Chondrocyte (in vitro differentiated cells): ENCODE data around the gene FILIP1. TPM values are rescaled to one million over a fixed set of nuclear protein-coding genes. Genes with fewer than 3 reads are reported as not detected.
"Not testable (repeated sequence)": the region's sequence is repeated elsewhere in the genome, so short reads cannot be mapped to it uniquely, and the experiment has no call there.

ENCODE experiments used
- DNase-seq: peaks from one replicate; pipeline ENCODE4 v3.0.0; 2021; ENCODE audit warnings: mixed read lengths, low spot score
- H3K27ac Mint-ChIP-seq: one replicate; pipeline ENCODE4 v1.8.0; 2021; ENCODE audit warnings: mild to moderate bottlenecking, moderate library complexity, mixed read lengths; ENCODE audit not compliant: unreplicated experiment
- H3K27me3 Mint-ChIP-seq: 2 replicates; pipeline ENCODE4 v1.8.0; 2021; ENCODE audit warnings: low read depth, mixed read lengths
- H3K36me3 Mint-ChIP-seq: 2 replicates; pipeline ENCODE4 v1.8.0; 2021; ENCODE audit warnings: low read depth, mixed read lengths
- H3K4me1 Mint-ChIP-seq: 2 replicates; pipeline ENCODE4 v1.8.0; 2021; ENCODE audit warnings: low read depth, mild to moderate bottlenecking, mixed read lengths
- H3K4me3 Mint-ChIP-seq: one replicate; pipeline ENCODE4 v1.8.0; 2021; ENCODE audit warnings: mild to moderate bottlenecking, moderate library complexity, mixed read lengths; ENCODE audit not compliant: unreplicated experiment
- H3K9me3 Mint-ChIP-seq: 2 replicates; pipeline ENCODE4 v1.8.0; 2021; ENCODE audit warnings: low read depth, mixed read lengths
- total RNA-seq: library from RNA; stranded (reverse); gene quantifications from 3 replicates; pipeline ENCODE4 v1.2.1, GENCODE V29; 2021
- TF ChIP-seq, protein P1 (sequence below): fragments of 200-600 bp; sonication (generic); IDR thresholded peaks from 2 replicates; pipeline ENCODE4 v1.5.0; 2021; ENCODE audit warnings: antibody characterized with exemption, mild to moderate bottlenecking, moderate library complexity

FILIP1 gene
- total RNA-seq, 1 donor from 2014 or later = 7.0 TPM

DNA sequence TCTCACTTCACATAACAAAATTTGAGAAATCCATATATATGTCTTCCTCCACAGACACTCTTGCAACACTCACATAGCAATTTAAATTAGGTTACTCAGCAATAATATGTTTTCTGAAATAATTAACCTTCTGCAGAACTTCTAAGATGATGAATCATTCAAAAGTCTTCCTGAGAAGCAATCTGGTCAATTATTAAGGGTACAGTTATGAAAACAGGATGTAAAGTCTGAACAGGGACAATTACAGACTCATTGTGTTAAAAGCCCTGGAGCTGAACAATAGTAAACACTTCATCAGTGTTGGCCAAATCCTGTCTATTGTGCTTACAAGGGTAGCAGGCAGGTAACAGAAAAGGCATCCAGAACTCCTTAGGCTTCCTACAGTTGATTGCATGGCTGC lies 75.4 kb downstream of the FILIP1 start:
- H3K4me3 Mint-ChIP-seq = no peak overlapping the region
- H3K4me1 Mint-ChIP-seq = peaks cover 36% of the 10 kb centered on the region

DNA sequence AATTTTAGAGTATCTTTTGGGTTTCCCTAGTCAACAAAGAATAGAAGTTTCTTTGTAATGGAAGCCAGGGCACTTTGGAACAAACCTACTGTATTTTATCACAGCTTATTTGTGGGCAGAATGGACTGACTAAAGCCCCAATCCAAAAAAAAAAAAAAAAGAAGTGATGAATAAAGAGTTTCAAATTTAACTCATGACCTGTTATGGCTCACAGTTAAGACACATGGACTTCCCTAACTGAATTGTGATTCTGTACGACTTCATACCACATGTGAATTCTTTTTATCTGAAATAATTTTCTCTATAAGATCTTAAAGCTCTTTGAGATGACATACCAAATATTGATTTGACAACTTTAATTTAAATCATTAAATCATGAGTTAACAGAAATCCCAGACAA lies 77.2 kb downstream of the FILIP1 start:
- no peak for DNase-seq
- Mint-ChIP-seq H3K4me3 (no peak overlapping the region), H3K27ac (no peak overlapping the region), H3K9me3 (no peaks in the 10 kb centered on the region), H3K4me1 (peaks cover 41% of the 10 kb centered on the region), H3K27me3 (no peaks in the 10 kb centered on the region), H3K36me3 (peaks cover 2% of the 10 kb centered on the region)
- TF ChIP-seq, protein P1, sequence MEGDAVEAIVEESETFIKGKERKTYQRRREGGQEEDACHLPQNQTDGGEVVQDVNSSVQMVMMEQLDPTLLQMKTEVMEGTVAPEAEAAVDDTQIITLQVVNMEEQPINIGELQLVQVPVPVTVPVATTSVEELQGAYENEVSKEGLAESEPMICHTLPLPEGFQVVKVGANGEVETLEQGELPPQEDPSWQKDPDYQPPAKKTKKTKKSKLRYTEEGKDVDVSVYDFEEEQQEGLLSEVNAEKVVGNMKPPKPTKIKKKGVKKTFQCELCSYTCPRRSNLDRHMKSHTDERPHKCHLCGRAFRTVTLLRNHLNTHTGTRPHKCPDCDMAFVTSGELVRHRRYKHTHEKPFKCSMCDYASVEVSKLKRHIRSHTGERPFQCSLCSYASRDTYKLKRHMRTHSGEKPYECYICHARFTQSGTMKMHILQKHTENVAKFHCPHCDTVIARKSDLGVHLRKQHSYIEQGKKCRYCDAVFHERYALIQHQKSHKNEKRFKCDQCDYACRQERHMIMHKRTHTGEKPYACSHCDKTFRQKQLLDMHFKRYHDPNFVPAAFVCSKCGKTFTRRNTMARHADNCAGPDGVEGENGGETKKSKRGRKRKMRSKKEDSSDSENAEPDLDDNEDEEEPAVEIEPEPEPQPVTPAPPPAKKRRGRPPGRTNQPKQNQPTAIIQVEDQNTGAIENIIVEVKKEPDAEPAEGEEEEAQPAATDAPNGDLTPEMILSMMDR = no peak

More for the DNA sequence above, 75.4 kb downstream of the FILIP1 start:
- Mint-ChIP-seq H3K27me3 (no peaks in the 10 kb centered on the region), H3K36me3 (no peaks in the 10 kb centered on the region), H3K27ac (no peak overlapping the region), H3K9me3 (no peaks in the 10 kb centered on the region)
- TF ChIP-seq, protein P1 = no peak
- no peak for DNase-seq

DNA sequence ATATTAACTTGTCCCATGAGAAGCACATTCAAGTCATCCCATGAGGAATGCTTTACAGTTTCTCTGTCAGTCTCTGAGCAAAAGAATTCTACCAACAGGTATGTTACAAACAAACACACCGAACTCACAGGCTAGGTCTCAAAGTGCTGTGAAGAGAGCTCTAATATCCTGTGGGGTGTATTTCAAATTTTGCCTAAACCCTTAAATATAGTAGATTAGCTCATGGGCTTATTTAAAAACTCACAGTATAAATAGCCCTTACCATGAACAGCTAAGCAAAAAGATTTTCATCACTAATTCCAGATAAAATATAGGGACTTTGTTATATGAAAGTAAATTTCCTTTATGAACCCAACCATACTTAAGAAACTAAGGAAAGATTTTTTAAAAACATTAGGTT lies 77.8 kb downstream of the FILIP1 start:
- TF ChIP-seq, protein P1 = no peak
- H3K4me3 Mint-ChIP-seq = no peak overlapping the region
- DNase-seq = no peak
- H3K27ac Mint-ChIP-seq = no peak overlapping the region
- H3K27me3 Mint-ChIP-seq = no peaks in the 10 kb centered on the region
- peaks cover 4% of the 10 kb centered on the region for H3K9me3 Mint-ChIP-seq
- H3K36me3 Mint-ChIP-seq = peaks cover 2% of the 10 kb centered on the region
- H3K4me1 Mint-ChIP-seq = peaks cover 41% of the 10 kb centered on the region

DNA sequence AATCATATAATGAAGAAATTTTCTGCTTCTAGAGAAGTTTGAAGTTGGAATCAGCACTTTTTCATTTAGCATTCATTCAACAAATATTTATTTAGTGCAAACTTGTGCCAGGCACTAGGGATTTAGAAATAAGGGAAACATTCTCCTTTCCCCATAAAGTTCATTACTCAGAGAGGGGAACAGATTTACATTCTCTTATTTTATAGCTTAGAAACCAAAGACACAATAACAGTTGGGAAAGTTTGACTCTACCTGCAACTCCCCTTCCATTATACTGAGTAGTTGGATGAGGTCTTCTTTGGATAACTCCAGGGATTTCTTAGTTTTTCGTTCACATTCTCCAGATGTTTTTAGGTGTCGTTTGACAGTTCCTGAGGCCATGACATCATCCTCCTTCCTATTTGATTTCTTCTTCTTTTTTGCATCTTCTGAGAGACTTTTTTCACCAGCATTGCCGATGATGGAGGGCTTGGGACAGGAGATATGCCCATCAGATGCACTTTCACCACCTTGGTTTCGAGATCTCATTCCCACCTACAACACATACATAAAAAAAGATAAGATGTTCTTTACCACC lies 79.1 kb downstream of the FILIP1 start:
- no peak for DNase-seq
- Mint-ChIP-seq H3K9me3 (peaks cover 8% of the 10 kb centered on the region), H3K27ac (no peak overlapping the region), H3K4me1 (peaks cover 37% of the 10 kb centered on the region), H3K4me3 (no peak overlapping the region), H3K36me3 (peaks cover 2% of the 10 kb centered on the region), H3K27me3 (no peaks in the 10 kb centered on the region)
- TF ChIP-seq, protein P1 = no peak

DNA sequence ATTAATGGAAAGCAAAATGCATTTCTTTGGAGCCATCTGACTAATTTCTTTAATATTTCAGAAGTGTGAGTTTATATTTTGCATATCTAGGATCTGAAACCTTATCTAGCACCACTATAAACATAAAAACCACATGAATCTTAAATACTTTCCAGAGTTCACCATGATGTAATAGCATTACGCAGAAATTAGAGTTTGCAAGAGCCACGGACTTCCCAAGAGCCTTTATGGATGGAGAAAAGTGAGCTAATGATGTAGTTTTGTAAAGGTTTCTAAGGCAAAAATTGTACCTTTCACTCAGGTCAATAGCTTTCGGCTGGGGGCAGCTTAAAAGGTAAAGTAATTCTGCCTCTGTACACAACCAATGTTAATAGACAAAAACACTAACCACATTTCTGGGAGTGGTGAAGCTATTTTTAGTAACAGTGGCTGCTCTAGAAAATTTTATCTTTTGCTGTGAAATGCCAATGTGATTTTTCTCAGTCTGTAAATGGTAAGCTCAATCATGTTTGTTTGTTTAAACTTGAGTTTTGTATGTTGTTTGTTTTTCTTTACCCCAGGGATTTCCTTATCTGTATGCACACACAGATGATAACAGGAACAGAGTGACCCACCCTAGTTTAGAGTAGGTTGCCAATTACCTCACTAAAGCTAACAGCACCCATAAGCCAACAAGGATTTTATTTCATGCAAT lies 80.5 kb downstream of the FILIP1 start:
- Mint-ChIP-seq H3K27ac (no peak overlapping the region), H3K27me3 (no peaks in the 10 kb centered on the region), H3K4me3 (no peak overlapping the region), H3K4me1 (peaks cover 34% of the 10 kb centered on the region), H3K36me3 (peaks cover 2% of the 10 kb centered on the region), H3K9me3 (peaks cover 8% of the 10 kb centered on the region)
- TF ChIP-seq, protein P1 = no peak
- DNase-seq = no peak

DNA sequence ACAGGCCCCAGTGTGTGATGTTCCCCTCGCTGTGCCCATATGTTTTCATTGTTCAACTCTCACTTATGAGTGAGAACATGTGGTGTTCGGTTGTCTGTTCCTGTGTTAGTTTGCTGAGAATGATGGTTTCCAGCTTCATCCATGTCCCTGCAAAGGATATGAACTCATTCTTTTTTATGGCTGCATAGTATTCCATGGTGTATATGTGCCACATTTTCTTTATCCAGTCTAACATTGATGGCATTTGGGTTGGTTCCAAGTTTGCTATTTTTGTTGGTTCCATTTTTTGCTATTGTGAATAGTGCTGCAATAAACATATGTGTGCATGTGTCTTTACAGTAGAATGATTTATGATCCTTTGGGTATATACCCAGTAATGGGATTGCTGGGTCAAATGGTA lies 83.0 kb downstream of the FILIP1 start:
- DNase-seq, H3K27me3 Mint-ChIP-seq, H3K9me3 Mint-ChIP-seq, H3K27ac Mint-ChIP-seq, H3K4me3 Mint-ChIP-seq, H3K36me3 Mint-ChIP-seq: not testable (repeated sequence)
- H3K4me1 Mint-ChIP-seq = peaks cover 29% of the 10 kb centered on the region
